ENCODE data around the gene OR6B1.

The OR6B1 gene

DNA sequence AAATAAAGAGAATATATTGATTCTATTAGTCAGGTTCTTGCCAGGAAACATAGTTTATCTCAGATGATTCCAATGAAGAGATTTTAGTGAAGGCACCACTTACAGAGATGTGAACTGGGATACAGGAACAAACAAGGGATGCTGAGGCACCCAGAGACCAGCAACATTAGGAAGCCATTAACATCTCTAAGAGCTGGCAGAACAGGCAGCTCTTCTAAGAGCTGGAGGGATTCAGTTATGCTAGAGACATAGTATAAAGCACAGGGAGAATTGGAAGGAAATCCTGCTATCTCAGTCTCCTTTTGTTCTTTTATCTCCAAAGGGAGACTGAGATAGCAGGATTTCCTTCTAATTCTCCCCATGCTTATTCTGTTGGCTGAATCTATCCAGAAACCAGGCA lies 22.0 kb downstream of the OR6B1 start:
- TF ChIP-seq CEBPB (IDR thresholded peaks at IDR 0.05) (no peak), TEAD4 (IDR thresholded peaks at IDR 0.05) (no peak), ZBTB7A (IDR thresholded peaks at IDR 0.05; ENCODE audit: low read depth) (no peak), NFIC (IDR thresholded peaks at IDR 0.05) (no peak)
- TF ChIP-seq, protein P1, sequence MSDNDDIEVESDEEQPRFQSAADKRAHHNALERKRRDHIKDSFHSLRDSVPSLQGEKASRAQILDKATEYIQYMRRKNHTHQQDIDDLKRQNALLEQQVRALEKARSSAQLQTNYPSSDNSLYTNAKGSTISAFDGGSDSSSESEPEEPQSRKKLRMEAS (IDR thresholded peaks at IDR 0.05), result no peak

DNA sequence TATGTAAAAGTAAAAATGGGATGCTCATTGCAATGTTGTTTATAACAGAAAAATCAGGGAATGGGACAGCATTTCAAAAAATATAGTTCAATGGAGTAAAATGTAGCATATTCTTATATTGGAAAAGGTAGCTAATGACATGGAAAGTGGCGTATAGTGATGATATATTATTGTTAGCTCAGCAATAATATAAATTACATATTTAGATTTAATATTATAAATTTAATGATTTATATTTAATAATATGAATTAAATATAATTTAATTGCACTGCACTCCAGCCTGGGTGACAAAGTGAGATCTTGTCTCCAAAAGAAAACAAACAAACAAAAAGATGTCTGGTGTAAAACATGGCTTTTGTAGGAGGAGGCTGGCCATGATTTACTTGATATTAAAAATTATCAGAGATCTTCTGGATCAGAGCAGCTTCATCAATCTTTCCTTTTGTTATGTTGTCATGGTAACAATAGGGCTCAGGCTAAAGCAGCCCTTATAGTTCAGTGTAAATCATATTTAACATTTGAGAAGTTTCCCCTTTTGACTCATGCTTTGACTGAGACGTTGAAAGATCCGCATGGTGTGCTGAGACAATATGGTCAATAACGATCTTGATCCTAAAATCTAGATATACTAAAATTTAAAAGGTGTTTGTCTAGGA lies 23.2 kb downstream of the OR6B1 start:
- no peak for TF ChIP-seq CEBPB (IDR thresholded peaks at IDR 0.05)
- no peak for TF ChIP-seq TEAD4 (IDR thresholded peaks at IDR 0.05)
- TF ChIP-seq CREB1 (IDR thresholded peaks at IDR 0.05; ENCODE audit: low read depth), result no peak
- no peak for TF ChIP-seq EGR1 (IDR thresholded peaks at IDR 0.05)
- TF ChIP-seq RAD21 (IDR thresholded peaks at IDR 0.05; ENCODE audit: low read depth), result no peak
- TF ChIP-seq, protein P2, sequence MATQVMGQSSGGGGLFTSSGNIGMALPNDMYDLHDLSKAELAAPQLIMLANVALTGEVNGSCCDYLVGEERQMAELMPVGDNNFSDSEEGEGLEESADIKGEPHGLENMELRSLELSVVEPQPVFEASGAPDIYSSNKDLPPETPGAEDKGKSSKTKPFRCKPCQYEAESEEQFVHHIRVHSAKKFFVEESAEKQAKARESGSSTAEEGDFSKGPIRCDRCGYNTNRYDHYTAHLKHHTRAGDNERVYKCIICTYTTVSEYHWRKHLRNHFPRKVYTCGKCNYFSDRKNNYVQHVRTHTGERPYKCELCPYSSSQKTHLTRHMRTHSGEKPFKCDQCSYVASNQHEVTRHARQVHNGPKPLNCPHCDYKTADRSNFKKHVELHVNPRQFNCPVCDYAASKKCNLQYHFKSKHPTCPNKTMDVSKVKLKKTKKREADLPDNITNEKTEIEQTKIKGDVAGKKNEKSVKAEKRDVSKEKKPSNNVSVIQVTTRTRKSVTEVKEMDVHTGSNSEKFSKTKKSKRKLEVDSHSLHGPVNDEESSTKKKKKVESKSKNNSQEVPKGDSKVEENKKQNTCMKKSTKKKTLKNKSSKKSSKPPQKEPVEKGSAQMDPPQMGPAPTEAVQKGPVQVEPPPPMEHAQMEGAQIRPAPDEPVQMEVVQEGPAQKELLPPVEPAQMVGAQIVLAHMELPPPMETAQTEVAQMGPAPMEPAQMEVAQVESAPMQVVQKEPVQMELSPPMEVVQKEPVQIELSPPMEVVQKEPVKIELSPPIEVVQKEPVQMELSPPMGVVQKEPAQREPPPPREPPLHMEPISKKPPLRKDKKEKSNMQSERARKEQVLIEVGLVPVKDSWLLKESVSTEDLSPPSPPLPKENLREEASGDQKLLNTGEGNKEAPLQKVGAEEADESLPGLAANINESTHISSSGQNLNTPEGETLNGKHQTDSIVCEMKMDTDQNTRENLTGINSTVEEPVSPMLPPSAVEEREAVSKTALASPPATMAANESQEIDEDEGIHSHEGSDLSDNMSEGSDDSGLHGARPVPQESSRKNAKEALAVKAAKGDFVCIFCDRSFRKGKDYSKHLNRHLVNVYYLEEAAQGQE (IDR thresholded peaks at IDR 0.05; ENCODE audit: low read depth), result no peak
- no peak for TF ChIP-seq ZBTB7A (IDR thresholded peaks at IDR 0.05; ENCODE audit: low read depth)
- TF ChIP-seq, protein P1 (IDR thresholded peaks at IDR 0.05), result no peak
- TF ChIP-seq YY1 (IDR thresholded peaks at IDR 0.05; ENCODE audit: low read depth), result no peak
- TF ChIP-seq NFIC (IDR thresholded peaks at IDR 0.05), result no peak
- no peak for TF ChIP-seq FOXM1 (IDR thresholded peaks at IDR 0.05; ENCODE audit: borderline replicate concordance, low read depth)
- no peak for TF ChIP-seq EP300 (IDR thresholded peaks at IDR 0.05; ENCODE audit: borderline replicate concordance)
- TF ChIP-seq TCF12 (IDR thresholded peaks at IDR 0.05; ENCODE audit: low read depth), result no peak
- TF ChIP-seq TAF1 (IDR thresholded peaks at IDR 0.05; ENCODE audit: low read depth), result no peak

DNA sequence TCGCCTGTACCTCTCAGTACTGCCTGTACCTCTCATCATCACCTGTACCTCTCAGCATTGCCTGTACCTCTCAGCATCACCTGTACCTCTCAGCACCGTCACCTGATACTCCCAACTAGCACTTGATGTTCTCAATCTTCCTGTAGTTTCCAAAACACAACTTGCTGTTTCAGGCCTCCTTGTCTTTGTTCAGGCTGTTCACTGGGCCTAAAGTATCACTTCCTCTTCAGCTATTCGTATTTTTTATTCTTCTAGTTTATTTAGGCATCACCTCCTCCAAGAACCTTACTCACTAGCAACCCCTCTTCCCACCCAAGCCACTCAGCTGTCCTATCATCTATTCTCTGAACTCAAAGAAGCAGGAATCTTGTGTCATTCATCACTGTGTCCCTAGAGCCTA lies 24.1 kb downstream of the OR6B1 start:
- TF ChIP-seq CEBPB (IDR thresholded peaks at IDR 0.05) (no peak), TAF1 (IDR thresholded peaks at IDR 0.05; ENCODE audit: low read depth) (no peak), EP300 (IDR thresholded peaks at IDR 0.05; ENCODE audit: borderline replicate concordance) (no peak), CREB1 (IDR thresholded peaks at IDR 0.05; ENCODE audit: low read depth) (no peak), YY1 (IDR thresholded peaks at IDR 0.05; ENCODE audit: low read depth) (no peak), RAD21 (IDR thresholded peaks at IDR 0.05; ENCODE audit: low read depth) (no peak), TEAD4 (IDR thresholded peaks at IDR 0.05) (no peak), TCF12 (IDR thresholded peaks at IDR 0.05; ENCODE audit: low read depth) (no peak)
- TF ChIP-seq, protein P1 (IDR thresholded peaks at IDR 0.05), result no peak
- TF ChIP-seq, protein P3, sequence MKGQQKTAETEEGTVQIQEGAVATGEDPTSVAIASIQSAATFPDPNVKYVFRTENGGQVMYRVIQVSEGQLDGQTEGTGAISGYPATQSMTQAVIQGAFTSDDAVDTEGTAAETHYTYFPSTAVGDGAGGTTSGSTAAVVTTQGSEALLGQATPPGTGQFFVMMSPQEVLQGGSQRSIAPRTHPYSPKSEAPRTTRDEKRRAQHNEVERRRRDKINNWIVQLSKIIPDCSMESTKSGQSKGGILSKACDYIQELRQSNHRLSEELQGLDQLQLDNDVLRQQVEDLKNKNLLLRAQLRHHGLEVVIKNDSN (IDR thresholded peaks at IDR 0.05), result no peak

DNA sequence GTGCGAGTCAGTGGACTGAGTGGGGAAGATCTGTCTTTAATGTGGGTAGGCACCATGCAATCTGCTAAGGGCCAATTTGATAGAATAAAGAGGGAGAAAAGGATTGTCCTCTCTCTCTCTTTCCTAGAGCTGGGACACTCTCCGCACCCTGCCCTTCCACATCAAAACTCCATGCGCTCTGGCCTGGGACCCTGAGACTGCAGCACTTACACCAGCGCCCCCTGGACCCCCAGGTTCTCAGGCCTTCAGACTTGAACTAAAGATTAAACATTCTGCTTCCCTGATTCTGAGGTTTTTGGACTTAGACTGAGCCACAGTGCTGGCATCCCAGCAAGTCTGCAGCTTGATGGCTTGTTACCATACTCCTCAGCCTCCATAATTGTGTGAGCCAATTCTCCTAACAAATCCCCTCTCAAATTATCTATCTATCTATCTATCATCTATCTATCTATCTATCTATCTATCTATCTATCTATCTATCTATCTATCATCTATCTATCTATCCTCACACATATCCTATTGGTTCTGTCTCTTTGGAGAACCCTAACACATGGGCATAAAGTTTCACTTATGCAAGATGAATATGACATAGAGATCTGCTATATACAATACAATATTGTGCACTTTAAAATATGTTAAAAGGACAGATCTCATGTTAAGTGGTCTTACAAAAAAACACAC lies 26.2 kb downstream of the OR6B1 start:
- no peak for TF ChIP-seq NFIC (IDR thresholded peaks at IDR 0.05)
- TF ChIP-seq, protein P1 (IDR thresholded peaks at IDR 0.05), result no peak
- TF ChIP-seq EGR1 (IDR thresholded peaks at IDR 0.05), result no peak
- no peak for TF ChIP-seq EP300 (IDR thresholded peaks at IDR 0.05; ENCODE audit: borderline replicate concordance)
- TF ChIP-seq FOXM1 (IDR thresholded peaks at IDR 0.05; ENCODE audit: borderline replicate concordance, low read depth), result no peak
- TF ChIP-seq, protein P3 (IDR thresholded peaks at IDR 0.05), result no peak
- no peak for TF ChIP-seq TAF1 (IDR thresholded peaks at IDR 0.05; ENCODE audit: low read depth)
- TF ChIP-seq RAD21 (IDR thresholded peaks at IDR 0.05; ENCODE audit: low read depth), result no peak
- no peak for TF ChIP-seq TEAD4 (IDR thresholded peaks at IDR 0.05)
- no peak for TF ChIP-seq YY1 (IDR thresholded peaks at IDR 0.05; ENCODE audit: low read depth)
- TF ChIP-seq, protein P2 (IDR thresholded peaks at IDR 0.05; ENCODE audit: low read depth), result no peak
- TF ChIP-seq CEBPB (IDR thresholded peaks at IDR 0.05), result no peak
- no peak for TF ChIP-seq CREB1 (IDR thresholded peaks at IDR 0.05; ENCODE audit: low read depth)
- no peak for TF ChIP-seq TCF12 (IDR thresholded peaks at IDR 0.05; ENCODE audit: low read depth)
- TF ChIP-seq ZBTB7A (IDR thresholded peaks at IDR 0.05; ENCODE audit: low read depth), result no peak

DNA sequence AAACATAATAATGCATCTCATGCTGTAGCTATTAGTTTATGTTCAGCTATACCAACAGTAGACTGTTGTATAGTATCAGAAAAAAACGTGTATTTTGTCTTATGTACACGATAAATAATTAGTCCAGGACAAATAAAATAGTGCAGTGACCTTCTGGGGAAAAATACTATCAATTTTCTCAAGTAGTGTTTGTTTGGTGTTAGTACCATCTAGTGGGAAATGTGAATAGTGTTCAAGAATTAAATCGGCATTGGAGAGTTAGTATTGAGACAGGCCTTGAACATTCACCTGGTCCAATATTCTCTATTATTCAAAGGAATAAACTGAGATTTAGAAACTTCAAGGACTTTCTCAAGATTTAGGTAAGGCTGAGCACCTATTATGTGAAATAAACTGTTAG lies 26.9 kb downstream of the OR6B1 start:
- TF ChIP-seq CEBPB (IDR thresholded peaks at IDR 0.05) (no peak), YY1 (IDR thresholded peaks at IDR 0.05; ENCODE audit: low read depth) (no peak), RAD21 (IDR thresholded peaks at IDR 0.05; ENCODE audit: low read depth) (peak; percentile 32; the same call in 1 of the 2 replicates)

Measured in Ishikawa (cell line).